ENCODE results near the gene GSTM3. TPM values are rescaled to one million over a fixed set of nuclear protein-coding genes. Genes with fewer than 3 reads are reported as not detected.

Gene GSTM3
- total and polyA plus RNA-seq, 4 donors: 17.9 to 146 (median 66.1) TPM

- Histone ChIP-seq H3K4me1 (ENCODE audit: control insufficient read depth in 1 of 2, insufficient read depth in 2 of 2, low read length in 2 of 2) (no peaks in the 10 kb centered on the region), H3K27ac (ENCODE audit: low read depth in 1 of 2, low read length in 2 of 2) (no peak overlapping the region), H3K9me3 (ENCODE audit: control insufficient read depth, low read length) (peaks cover 1% of the 10 kb centered on the region), H3K4me3 (ENCODE audit: low read length in 2 of 2) (no peak overlapping the region), H3K27me3 (ENCODE audit: control insufficient read depth in 1 of 2, insufficient read depth in 2 of 2, low read length in 1 of 2) (no peaks in the 10 kb centered on the region), H3K36me3 (ENCODE audit: control insufficient read depth in 1 of 2, insufficient read depth in 2 of 2, low read length in 1 of 2) (no peaks in the 10 kb centered on the region)
- no peak for DNase-seq
- 81 to 83% methylated on average over 12 of the region's 12 CpGs for WGBS, 2 donors
- intact Hi-C loops (cut with DNase I): no loop called here
- ATAC-seq (ENCODE audit: low FRiP score): no peak
Measured at GRCh38 chr1:109726728-109727373, 14.0 kb downstream of the GSTM3 start.

DNA sequence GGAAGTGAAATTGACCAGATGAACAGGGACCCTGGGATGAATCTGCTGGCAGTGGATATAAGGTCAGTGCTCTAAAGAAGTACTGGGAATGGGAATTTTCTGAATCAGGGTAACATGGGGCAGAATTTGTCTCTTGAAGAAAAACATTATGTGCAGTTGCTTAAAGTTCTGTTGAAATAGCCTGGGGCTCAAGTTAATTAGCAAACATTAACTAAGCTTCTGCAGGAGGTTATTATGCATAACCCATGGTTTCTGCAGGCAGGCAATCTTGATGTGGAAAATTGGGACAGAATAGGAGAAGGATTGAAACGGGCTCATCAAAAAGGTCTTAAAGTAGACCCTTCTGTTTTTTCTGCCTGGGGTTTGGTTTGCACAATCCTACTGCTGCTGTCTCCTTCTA is 14.8 kb downstream of the GSTM3 start:
- no peak for ATAC-seq (ENCODE audit: low FRiP score)
- Histone ChIP-seq H3K27ac (ENCODE audit: low read depth in 1 of 2, low read length in 2 of 2) (no peak overlapping the region), H3K9me3 (ENCODE audit: control insufficient read depth, low read length) (peaks cover 1% of the 10 kb centered on the region), H3K27me3 (ENCODE audit: control insufficient read depth in 1 of 2, insufficient read depth in 2 of 2, low read length in 1 of 2) (no peaks in the 10 kb centered on the region), H3K4me3 (ENCODE audit: low read length in 2 of 2) (no peak overlapping the region), H3K4me1 (ENCODE audit: control insufficient read depth in 1 of 2, insufficient read depth in 2 of 2, low read length in 2 of 2) (no peaks in the 10 kb centered on the region), H3K36me3 (ENCODE audit: control insufficient read depth in 1 of 2, insufficient read depth in 2 of 2, low read length in 1 of 2) (no peaks in the 10 kb centered on the region)
- DNase-seq: no peak
- intact Hi-C loops (cut with DNase I): no loop called here
- WGBS, 2 donors: 88 to 90% methylated on average over 1 of the region's 1 CpG

- no peaks in the 10 kb centered on the region for H3K4me1 ChIP-seq (ENCODE audit: control insufficient read depth in 1 of 2, insufficient read depth in 2 of 2, low read length in 2 of 2)
- 94 to 99% methylated on average over 4 of the region's 4 CpGs for WGBS, 2 donors
- H3K27ac ChIP-seq (ENCODE audit: low read depth in 1 of 2, low read length in 2 of 2): no peak overlapping the region
- no peak overlapping the region for H3K4me3 ChIP-seq (ENCODE audit: low read length in 2 of 2)
- intact Hi-C loops (cut with DNase I): no loop called here
- no peak for ATAC-seq (ENCODE audit: low FRiP score)
- no peak for DNase-seq
- H3K27me3 ChIP-seq (ENCODE audit: control insufficient read depth in 1 of 2, insufficient read depth in 2 of 2, low read length in 1 of 2): no peaks in the 10 kb centered on the region
- H3K9me3 ChIP-seq (ENCODE audit: control insufficient read depth, low read length): peaks cover 1% of the 10 kb centered on the region
- H3K36me3 ChIP-seq (ENCODE audit: control insufficient read depth in 1 of 2, insufficient read depth in 2 of 2, low read length in 1 of 2): no peaks in the 10 kb centered on the region
Measured at GRCh38 chr1:109725510-109725909, 15.3 kb downstream of the GSTM3 start.

GRCh38 chr1:109724933-109725332 is 15.9 kb downstream of the GSTM3 start:
- WGBS, 2 donors: 70 to 91% methylated on average over 4 to 5 of the region's 5 CpGs
- DNase-seq: no peak
- H3K9me3 ChIP-seq (ENCODE audit: control insufficient read depth, low read length): peaks cover 1% of the 10 kb centered on the region
- intact Hi-C loops (cut with DNase I): no loop called here
- no peak overlapping the region for H3K27ac ChIP-seq (ENCODE audit: low read depth in 1 of 2, low read length in 2 of 2)
- ATAC-seq (ENCODE audit: low FRiP score): no peak
- H3K4me1 ChIP-seq (ENCODE audit: control insufficient read depth in 1 of 2, insufficient read depth in 2 of 2, low read length in 2 of 2): no peaks in the 10 kb centered on the region
- H3K27me3 ChIP-seq (ENCODE audit: control insufficient read depth in 1 of 2, insufficient read depth in 2 of 2, low read length in 1 of 2): no peaks in the 10 kb centered on the region
- H3K36me3 ChIP-seq (ENCODE audit: control insufficient read depth in 1 of 2, insufficient read depth in 2 of 2, low read length in 1 of 2): no peaks in the 10 kb centered on the region
- H3K4me3 ChIP-seq (ENCODE audit: low read length in 2 of 2): no peak overlapping the region

DNA sequence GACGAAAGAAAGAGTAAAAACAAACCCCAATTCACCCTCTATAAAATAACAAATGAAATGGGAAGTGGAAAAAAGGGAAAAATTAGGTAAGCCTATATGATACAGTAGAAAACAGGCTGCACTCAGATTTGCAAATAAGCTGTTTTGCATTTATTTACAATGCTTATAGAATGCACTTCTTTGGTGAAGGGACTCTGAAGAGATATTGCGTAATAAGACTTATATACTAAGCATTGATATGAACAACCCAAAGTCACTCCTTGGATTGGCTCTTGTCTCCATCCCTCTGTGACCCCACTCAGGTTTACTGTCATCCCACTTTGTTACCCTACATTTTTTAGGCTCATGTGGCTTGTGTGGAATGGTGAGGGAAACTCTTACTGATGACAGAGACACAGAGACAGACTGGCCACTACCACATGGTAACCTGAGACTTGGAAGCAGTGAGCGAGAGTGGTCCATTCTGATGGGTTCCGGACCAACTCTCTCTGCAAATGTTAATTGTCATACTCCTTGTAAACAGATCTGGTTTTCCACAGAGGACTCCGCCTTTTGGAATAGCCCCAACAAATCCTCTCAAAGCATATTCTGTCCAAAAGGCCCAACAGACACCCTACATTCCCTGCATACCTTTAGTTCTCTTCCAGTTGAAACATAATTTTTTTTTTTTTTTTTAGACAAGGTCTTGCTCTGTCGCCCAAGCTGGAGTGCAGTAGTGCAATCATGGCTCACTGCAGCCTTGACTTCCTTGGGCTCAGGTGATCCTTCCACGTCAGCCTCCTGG is 17.7 kb downstream of the GSTM3 start:
- no peak for DNase-seq
- H3K27me3 ChIP-seq (ENCODE audit: control insufficient read depth in 1 of 2, insufficient read depth in 2 of 2, low read length in 1 of 2): no peaks in the 10 kb centered on the region
- H3K4me3 ChIP-seq (ENCODE audit: low read length in 2 of 2): no peak overlapping the region
- no peaks in the 10 kb centered on the region for H3K4me1 ChIP-seq (ENCODE audit: control insufficient read depth in 1 of 2, insufficient read depth in 2 of 2, low read length in 2 of 2)
- no peaks in the 10 kb centered on the region for H3K36me3 ChIP-seq (ENCODE audit: control insufficient read depth in 1 of 2, insufficient read depth in 2 of 2, low read length in 1 of 2)
- no peak overlapping the region for H3K27ac ChIP-seq (ENCODE audit: low read depth in 1 of 2, low read length in 2 of 2)
- H3K9me3 ChIP-seq (ENCODE audit: control insufficient read depth, low read length): peaks cover 1% of the 10 kb centered on the region
- 83 to 87% methylated on average over 7 of the region's 7 CpGs for WGBS, 2 donors
- no peak for ATAC-seq (ENCODE audit: low FRiP score)
- intact Hi-C loops (cut with DNase I): no loop called here

GRCh38 chr1:109721971-109722370 is 18.9 kb downstream of the GSTM3 start:
- 99 to 100% methylated on average over 1 of the region's 1 CpG for WGBS, 2 donors

GRCh38 chr1:109721042-109721441 is 19.8 kb downstream of the GSTM3 start:
- WGBS, 2 donors: 89 to 90% methylated on average over 5 of the region's 5 CpGs
- Histone ChIP-seq H3K27me3 (ENCODE audit: control insufficient read depth in 1 of 2, insufficient read depth in 2 of 2, low read length in 1 of 2) (no peaks in the 10 kb centered on the region), H3K36me3 (ENCODE audit: control insufficient read depth in 1 of 2, insufficient read depth in 2 of 2, low read length in 1 of 2) (no peaks in the 10 kb centered on the region), H3K27ac (ENCODE audit: low read depth in 1 of 2, low read length in 2 of 2) (no peak overlapping the region), H3K4me1 (ENCODE audit: control insufficient read depth in 1 of 2, insufficient read depth in 2 of 2, low read length in 2 of 2) (no peaks in the 10 kb centered on the region), H3K4me3 (ENCODE audit: low read length in 2 of 2) (no peak overlapping the region), H3K9me3 (ENCODE audit: control insufficient read depth, low read length) (peaks cover 1% of the 10 kb centered on the region)
- intact Hi-C loops (cut with DNase I): no loop called here
- no peak for DNase-seq
- no peak for ATAC-seq (ENCODE audit: low FRiP score)

More at GRCh38 chr1:109721971-109722370, 18.9 kb downstream of the GSTM3 start:
- intact Hi-C loops (cut with DNase I): no loop called here
- no peaks in the 10 kb centered on the region for H3K27me3 ChIP-seq (ENCODE audit: control insufficient read depth in 1 of 2, insufficient read depth in 2 of 2, low read length in 1 of 2)
- no peak overlapping the region for H3K27ac ChIP-seq (ENCODE audit: low read depth in 1 of 2, low read length in 2 of 2)
- DNase-seq: no peak
- H3K36me3 ChIP-seq (ENCODE audit: control insufficient read depth in 1 of 2, insufficient read depth in 2 of 2, low read length in 1 of 2): no peaks in the 10 kb centered on the region
- no peaks in the 10 kb centered on the region for H3K4me1 ChIP-seq (ENCODE audit: control insufficient read depth in 1 of 2, insufficient read depth in 2 of 2, low read length in 2 of 2)
- no peak for ATAC-seq (ENCODE audit: low FRiP score)
- H3K4me3 ChIP-seq (ENCODE audit: low read length in 2 of 2): no peak overlapping the region
- peaks cover 1% of the 10 kb centered on the region for H3K9me3 ChIP-seq (ENCODE audit: control insufficient read depth, low read length)

DNA sequence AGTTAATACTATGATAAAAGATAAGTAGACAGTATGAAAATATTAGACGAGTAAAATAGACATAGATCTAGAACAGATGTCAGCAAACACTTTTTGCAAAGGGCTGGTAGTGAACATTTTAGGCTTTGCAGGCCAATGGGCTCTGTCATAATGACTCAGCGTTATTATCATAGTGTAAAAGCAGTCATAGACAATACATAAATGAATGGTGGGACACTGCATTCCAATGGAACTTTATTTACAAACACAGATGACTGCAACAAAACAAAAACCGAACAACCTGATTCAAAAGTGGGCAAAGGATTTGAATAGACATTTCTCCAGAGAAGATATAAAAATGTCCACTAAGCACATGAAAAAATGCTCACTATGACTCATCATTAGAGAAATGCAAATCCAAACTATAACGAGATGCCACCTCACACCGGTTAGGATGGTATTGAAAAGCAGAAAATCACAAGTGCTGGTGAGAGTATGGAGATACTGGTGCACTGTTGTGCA is 21.5 kb downstream of the GSTM3 start:
- Histone ChIP-seq H3K27me3 (ENCODE audit: control insufficient read depth in 1 of 2, insufficient read depth in 2 of 2, low read length in 1 of 2) (no peaks in the 10 kb centered on the region), H3K27ac (ENCODE audit: low read depth in 1 of 2, low read length in 2 of 2) (no peak overlapping the region), H3K4me1 (ENCODE audit: control insufficient read depth in 1 of 2, insufficient read depth in 2 of 2, low read length in 2 of 2) (no peaks in the 10 kb centered on the region), H3K4me3 (ENCODE audit: low read length in 2 of 2) (no peak overlapping the region), H3K36me3 (ENCODE audit: control insufficient read depth in 1 of 2, insufficient read depth in 2 of 2, low read length in 1 of 2) (no peaks in the 10 kb centered on the region), H3K9me3 (ENCODE audit: control insufficient read depth, low read length) (peaks cover 1% of the 10 kb centered on the region)
- intact Hi-C loops (cut with DNase I): no loop called here
- ATAC-seq (ENCODE audit: low FRiP score): no peak
- 76 to 80% methylated on average over 5 of the region's 5 CpGs for WGBS, 2 donors
- no peak for DNase-seq

DNA sequence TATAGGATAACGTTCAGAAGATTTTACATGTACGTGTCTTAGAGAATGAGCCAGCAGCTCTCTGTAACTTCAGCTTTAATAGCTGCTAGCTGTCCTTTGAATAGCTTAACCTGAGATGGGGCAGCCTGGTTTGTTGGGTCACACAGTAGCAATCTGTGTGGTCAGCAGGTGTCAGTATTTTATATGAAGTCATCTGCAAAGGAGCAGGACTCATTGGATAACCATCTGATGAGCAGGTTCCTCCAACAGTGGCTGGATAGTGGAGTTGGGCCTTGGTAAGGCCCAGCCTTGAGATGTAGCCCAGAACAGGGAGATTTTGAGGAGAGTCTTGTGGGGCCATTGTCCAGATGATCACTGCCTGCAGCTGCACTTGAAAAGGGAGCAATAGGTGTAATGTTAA is 22.3 kb downstream of the GSTM3 start:
- no peak overlapping the region for H3K4me3 ChIP-seq (ENCODE audit: low read length in 2 of 2)
- DNase-seq (no peak), ATAC-seq (ENCODE audit: low FRiP score) (no peak)
- intact Hi-C loops (cut with DNase I): no loop called here
- H3K4me1 ChIP-seq (ENCODE audit: control insufficient read depth in 1 of 2, insufficient read depth in 2 of 2, low read length in 2 of 2): no peaks in the 10 kb centered on the region
- no peak overlapping the region for H3K27ac ChIP-seq (ENCODE audit: low read depth in 1 of 2, low read length in 2 of 2)
- peaks cover 1% of the 10 kb centered on the region for H3K9me3 ChIP-seq (ENCODE audit: control insufficient read depth, low read length)
- H3K36me3 ChIP-seq (ENCODE audit: control insufficient read depth in 1 of 2, insufficient read depth in 2 of 2, low read length in 1 of 2): no peaks in the 10 kb centered on the region
- 90 to 96% methylated on average over 2 of the region's 2 CpGs for WGBS, 2 donors
- no peaks in the 10 kb centered on the region for H3K27me3 ChIP-seq (ENCODE audit: control insufficient read depth in 1 of 2, insufficient read depth in 2 of 2, low read length in 1 of 2)

All from aorta (tissue), 5 donors.